OCI-LY1 (cell line): ENCODE measurements around the gene CASP9.

ENCODE experiments used
- H2AFZ ChIP-seq: fragments of 200-600 bp; sonication (generic), shearing (Covaris generic); 2 replicates; pipeline ENCODE4 v1.6.0; 2014; ENCODE audit warnings: antibody characterized with exemption, mild to moderate bottlenecking, low read length
- H3F3A ChIP-seq: fragments of 200-600 bp; sonication (generic), shearing (Covaris generic); 2 replicates; pipeline ENCODE4 v1.6.0; 2014; ENCODE audit warnings: mild to moderate bottlenecking, antibody characterized with exemption, low read length, moderate library complexity; ENCODE audit not compliant: insufficient read depth
- H3K27ac ChIP-seq: fragments of 200-600 bp; sonication (generic); 2 replicates; pipeline ENCODE4 v1.5.1; 2014; ENCODE audit warnings: low read length, mixed run types, mild to moderate bottlenecking, low read depth; ENCODE audit not compliant: poor library complexity, severe bottlenecking
- H3K27me3 ChIP-seq: fragments of 200-600 bp; sonication (generic); 2 replicates; pipeline ENCODE4 v1.6.0; 2014; ENCODE audit warnings: antibody characterized with exemption, mild to moderate bottlenecking, low read length, moderate library complexity; ENCODE audit not compliant: insufficient read depth
- H3K36me3 ChIP-seq: fragments of 200-600 bp; sonication (generic); 2 replicates; pipeline ENCODE4 v1.6.1; 2014; ENCODE audit warnings: mild to moderate bottlenecking, antibody characterized with exemption, low read length, moderate library complexity, mixed read lengths; ENCODE audit not compliant: insufficient read depth
- H3K4me1 ChIP-seq: fragments of 200-600 bp; sonication (generic); 2 replicates; pipeline ENCODE4 v1.5.1; 2014; ENCODE audit warnings: mild to moderate bottlenecking, low read length, moderate library complexity; ENCODE audit not compliant: insufficient read depth, severe bottlenecking
- H3K4me2 ChIP-seq: fragments of 200-600 bp; sonication (generic), shearing (Covaris generic); 2 replicates; pipeline ENCODE4 v1.6.1; 2014; ENCODE audit warnings: low read length
- H3K4me3 ChIP-seq: fragments of 200-600 bp; sonication (generic); 2 replicates; pipeline ENCODE4 v1.5.1; 2014; ENCODE audit warnings: low read length, low read depth, mild to moderate bottlenecking, mixed read lengths; ENCODE audit not compliant: poor library complexity, severe bottlenecking
- H3K79me2 ChIP-seq: fragments of 200-600 bp; shearing (Covaris generic); 2 replicates; pipeline ENCODE4 v1.6.1; 2016; ENCODE audit warnings: mixed run types, low read length, mixed read lengths; ENCODE audit not compliant: insufficient read depth
- H3K9ac ChIP-seq: fragments of 200-600 bp; sonication (generic), shearing (Covaris generic); 2 replicates; pipeline ENCODE4 v1.6.1; 2014; ENCODE audit warnings: mild to moderate bottlenecking, low read length, mixed read lengths
- H3K9me2 ChIP-seq: fragments of 200-600 bp; sonication (generic), shearing (Covaris generic); 2 replicates; pipeline ENCODE4 v1.6.1; 2014; ENCODE audit warnings: low read depth, mild to moderate bottlenecking, low read length, mixed read lengths
- H3K9me3 ChIP-seq: fragments of 200-600 bp; shearing (Covaris generic); 2 replicates; pipeline ENCODE4 v1.6.1; 2014; ENCODE audit warnings: low read length, mixed read lengths
- H4K20me1 ChIP-seq: fragments of 200-600 bp; sonication (generic), shearing (Covaris generic); 2 replicates; pipeline ENCODE4 v1.6.0; 2016; ENCODE audit warnings: mild to moderate bottlenecking, low read length; ENCODE audit not compliant: insufficient read depth
- CTCF ChIP-seq: fragments of 200-600 bp; sonication (generic), shearing (Covaris generic); IDR thresholded peaks from 2 replicates; pipeline ENCODE4 v1.5.1; 2017; ENCODE audit warnings: mild to moderate bottlenecking, antibody characterized with exemption, low read length, moderate library complexity, mixed read lengths
- EZH2 ChIP-seq: fragments of 200-600 bp; sonication (generic), shearing (Covaris generic); IDR thresholded peaks from 2 replicates; pipeline ENCODE4 v1.8.0; 2017; ENCODE audit warnings: borderline replicate concordance, mixed run types, mild to moderate bottlenecking, antibody characterized with exemption, low read length, moderate library complexity, mixed read lengths

Gene CASP9

GRCh38 chr1:15454256-15454655 lies 69.8 kb downstream of the CASP9 start:
- Histone ChIP-seq H3K27ac (no peak overlapping the region), H2AFZ (no peak overlapping the region), H4K20me1 (no peaks in the 10 kb centered on the region), H3K9me2 (no peaks in the 10 kb centered on the region), H3K79me2 (no peaks in the 10 kb centered on the region), H3K9ac (no peak overlapping the region), H3K27me3 (peaks cover 10% of the 10 kb centered on the region; the same call in 1 of the 2 replicates), H3K36me3 (no peaks in the 10 kb centered on the region), H3K4me3 (no peak overlapping the region), H3F3A (no peaks in the 10 kb centered on the region), H3K4me1 (no peaks in the 10 kb centered on the region), H3K4me2 (no peak overlapping the region), H3K9me3 (no peaks in the 10 kb centered on the region)
- no peak for TF ChIP-seq EZH2
- TF ChIP-seq CTCF, result no peak

- TF ChIP-seq EZH2 (no peak), CTCF (no peak)
- Histone ChIP-seq H3K36me3 (no peaks in the 10 kb centered on the region), H3K4me2 (no peak overlapping the region), H3K79me2 (no peaks in the 10 kb centered on the region), H4K20me1 (no peaks in the 10 kb centered on the region), H3K4me1 (no peaks in the 10 kb centered on the region), H3K27ac (no peak overlapping the region), H3K9me3 (no peaks in the 10 kb centered on the region), H2AFZ (no peak overlapping the region), H3K27me3 (peaks cover 10% of the 10 kb centered on the region; the same call in 1 of the 2 replicates), H3K9ac (no peak overlapping the region), H3K9me2 (no peaks in the 10 kb centered on the region), H3K4me3 (no peak overlapping the region), H3F3A (no peaks in the 10 kb centered on the region)
Measured at GRCh38 chr1:15453734-15454133, 70.3 kb downstream of the CASP9 start.

- Histone ChIP-seq H3K4me2 (no peak overlapping the region), H2AFZ (no peak overlapping the region), H3K27ac (no peak overlapping the region), H3K27me3 (peaks cover 10% of the 10 kb centered on the region; the same call in 1 of the 2 replicates), H3K4me3 (no peak overlapping the region), H3K4me1 (no peaks in the 10 kb centered on the region), H3K9me3 (no peaks in the 10 kb centered on the region), H4K20me1 (no peaks in the 10 kb centered on the region), H3F3A (no peaks in the 10 kb centered on the region), H3K79me2 (no peaks in the 10 kb centered on the region), H3K36me3 (no peaks in the 10 kb centered on the region), H3K9ac (no peak overlapping the region), H3K9me2 (no peaks in the 10 kb centered on the region)
- TF ChIP-seq EZH2, result no peak
- no peak for TF ChIP-seq CTCF
Measured at GRCh38 chr1:15452866-15453571, 71.0 kb downstream of the CASP9 start.
